ENCODE measurements around the gene SETDB2.

The SETDB2 gene

GRCh38 chr13:49539313-49539712, 95.2 kb downstream of the SETDB2 start:
- no peak overlapping the region for H3K18ac ChIP-seq (ENCODE audit: low read length)
- no peak overlapping the region for H2BK120ac ChIP-seq (ENCODE audit: low read depth, low read length)
- no peaks in the 10 kb centered on the region for H3K79me1 ChIP-seq (ENCODE audit: low read depth, low read length)
- no peak overlapping the region for H2BK12ac ChIP-seq (ENCODE audit: low read length)
- H3K27me3 ChIP-seq (ENCODE audit: control insufficient read depth in 3 of 3, insufficient read depth in 3 of 3, low read depth in 1 of 3, low read length in 3 of 3): no peaks in the 10 kb centered on the region
- WGBS, 2 donors (ENCODE audit: extremely low coverage in 2 of 2, insufficient read length in 2 of 2, insufficient replicate concordance in 1 of 2): no CpG with 5 or more reads among the region's 5 CpGs
- no peak overlapping the region for H2AK5ac ChIP-seq (ENCODE audit: low read depth, low read length)
- no peaks in the 10 kb centered on the region for H3K4me1 ChIP-seq (ENCODE audit: control insufficient read depth in 2 of 2, insufficient read depth in 1 of 2, low read depth in 1 of 2, low read length in 2 of 2)
- no peak overlapping the region for H3K4ac ChIP-seq (ENCODE audit: low read length)
- no peak overlapping the region for H4K8ac ChIP-seq (ENCODE audit: low read depth, low read length)
- peaks cover 7 to 67% of the 10 kb centered on the region in 2 donors for H3K36me3 ChIP-seq (replicated peaks in 1 of 2; ENCODE audit: control insufficient read depth in 2 of 2, insufficient read depth in 2 of 2, low read length in 2 of 2)
- H3K23ac ChIP-seq (ENCODE audit: low read depth, low read length, poor library complexity): no peak overlapping the region
- no peak overlapping the region for H3K4me2 ChIP-seq (ENCODE audit: insufficient read depth, low read length, poor library complexity, severe bottlenecking)
- H2BK5ac ChIP-seq (ENCODE audit: low read length): no peak overlapping the region
- H2BK15ac ChIP-seq (ENCODE audit: low read length): no peak overlapping the region
- no peak overlapping the region for H3K9ac ChIP-seq (ENCODE audit: low read depth, low read length, poor library complexity)
- H3K4me3 ChIP-seq (ENCODE audit: low read length in 2 of 2): no peak overlapping the region
- H4K91ac ChIP-seq (ENCODE audit: low read depth, low read length, poor library complexity): no peak overlapping the region
- no peak overlapping the region for H3K14ac ChIP-seq (ENCODE audit: low read length)
- no peak for DNase-seq (ENCODE audit: low spot score)
- no peak overlapping the region for H3K27ac ChIP-seq (replicated peaks; ENCODE audit: low read length)
- H2AFZ ChIP-seq (ENCODE audit: low read length): no peak overlapping the region
- no peaks in the 10 kb centered on the region for H3K9me3 ChIP-seq (replicated peaks in 1 of 2; ENCODE audit: control insufficient read depth in 2 of 2, insufficient read depth in 1 of 2, low read depth in 1 of 2, low read length in 2 of 2)

GRCh38 chr13:49539746-49540145, 95.7 kb downstream of the SETDB2 start:
- no peak overlapping the region for H4K8ac ChIP-seq (ENCODE audit: low read depth, low read length)
- H3K79me1 ChIP-seq (ENCODE audit: low read depth, low read length): no peaks in the 10 kb centered on the region
- no peak overlapping the region for H2BK12ac ChIP-seq (ENCODE audit: low read length)
- H3K27ac ChIP-seq (replicated peaks; ENCODE audit: low read length): no peak overlapping the region
- no peak for DNase-seq (ENCODE audit: low spot score)
- no peak overlapping the region for H2BK120ac ChIP-seq (ENCODE audit: low read depth, low read length)
- H2AFZ ChIP-seq (ENCODE audit: low read length): no peak overlapping the region
- H3K9ac ChIP-seq (ENCODE audit: low read depth, low read length, poor library complexity): no peak overlapping the region
- H2BK15ac ChIP-seq (ENCODE audit: low read length): no peak overlapping the region
- no peaks in the 10 kb centered on the region for H3K4me1 ChIP-seq (ENCODE audit: control insufficient read depth in 2 of 2, insufficient read depth in 1 of 2, low read depth in 1 of 2, low read length in 2 of 2)
- no peak overlapping the region for H3K4ac ChIP-seq (ENCODE audit: low read length)
- no peak overlapping the region for H2BK5ac ChIP-seq (ENCODE audit: low read length)
- no peak overlapping the region for H3K14ac ChIP-seq (ENCODE audit: low read length)
- WGBS, 2 donors (ENCODE audit: extremely low coverage in 2 of 2, insufficient read length in 2 of 2, insufficient replicate concordance in 1 of 2): no CpG with 5 or more reads among the region's 3 CpGs
- no peak overlapping the region for H4K91ac ChIP-seq (ENCODE audit: low read depth, low read length, poor library complexity)
- no peak overlapping the region for H3K18ac ChIP-seq (ENCODE audit: low read length)
- no peaks in the 10 kb centered on the region for H3K9me3 ChIP-seq (replicated peaks in 1 of 2; ENCODE audit: control insufficient read depth in 2 of 2, insufficient read depth in 1 of 2, low read depth in 1 of 2, low read length in 2 of 2)
- no peaks in the 10 kb centered on the region for H3K27me3 ChIP-seq (ENCODE audit: control insufficient read depth in 3 of 3, insufficient read depth in 3 of 3, low read depth in 1 of 3, low read length in 3 of 3)
- H3K4me3 ChIP-seq (ENCODE audit: low read length in 2 of 2): no peak overlapping the region
- no peak overlapping the region for H3K4me2 ChIP-seq (ENCODE audit: insufficient read depth, low read length, poor library complexity, severe bottlenecking)
- H2AK5ac ChIP-seq (ENCODE audit: low read depth, low read length): no peak overlapping the region
- H3K23ac ChIP-seq (ENCODE audit: low read depth, low read length, poor library complexity): no peak overlapping the region
- peaks cover 7 to 68% of the 10 kb centered on the region in 2 donors for H3K36me3 ChIP-seq (replicated peaks in 1 of 2; ENCODE audit: control insufficient read depth in 2 of 2, insufficient read depth in 2 of 2, low read length in 2 of 2)

GRCh38 chr13:49540552-49540951, 96.5 kb downstream of the SETDB2 start:
- Histone ChIP-seq H2BK12ac (ENCODE audit: low read length) (no peak overlapping the region), H2BK120ac (ENCODE audit: low read depth, low read length) (no peak overlapping the region), H3K4ac (ENCODE audit: low read length) (no peak overlapping the region), H3K36me3 (replicated peaks in 1 of 2; ENCODE audit: control insufficient read depth in 2 of 2, insufficient read depth in 2 of 2, low read length in 2 of 2) (peaks cover 6 to 76% of the 10 kb centered on the region in 2 donors), H3K14ac (ENCODE audit: low read length) (no peak overlapping the region), H3K23ac (ENCODE audit: low read depth, low read length, poor library complexity) (no peak overlapping the region), H4K91ac (ENCODE audit: low read depth, low read length, poor library complexity) (no peak overlapping the region), H2AFZ (ENCODE audit: low read length) (no peak overlapping the region), H3K18ac (ENCODE audit: low read length) (no peak overlapping the region), H3K4me2 (ENCODE audit: insufficient read depth, low read length, poor library complexity, severe bottlenecking) (peak overlapping the region; percentile 18), H2BK5ac (ENCODE audit: low read length) (no peak overlapping the region), H3K4me1 (ENCODE audit: control insufficient read depth in 2 of 2, insufficient read depth in 1 of 2, low read depth in 1 of 2, low read length in 2 of 2) (no peaks in the 10 kb centered on the region), H3K9me3 (replicated peaks in 1 of 2; ENCODE audit: control insufficient read depth in 2 of 2, insufficient read depth in 1 of 2, low read depth in 1 of 2, low read length in 2 of 2) (no peaks in the 10 kb centered on the region), H3K9ac (ENCODE audit: low read depth, low read length, poor library complexity) (no peak overlapping the region), H3K4me3 (ENCODE audit: low read length in 2 of 2) (no peak overlapping the region), H2BK15ac (ENCODE audit: low read length) (no peak overlapping the region), H4K8ac (ENCODE audit: low read depth, low read length) (no peak overlapping the region), H2AK5ac (ENCODE audit: low read depth, low read length) (no peak overlapping the region), H3K79me1 (ENCODE audit: low read depth, low read length) (no peaks in the 10 kb centered on the region), H3K27ac (replicated peaks; ENCODE audit: low read length) (no peak overlapping the region), H3K27me3 (ENCODE audit: control insufficient read depth in 3 of 3, insufficient read depth in 3 of 3, low read depth in 1 of 3, low read length in 3 of 3) (no peaks in the 10 kb centered on the region)
- WGBS, 2 donors (ENCODE audit: extremely low coverage in 2 of 2, insufficient read length in 2 of 2, insufficient replicate concordance in 1 of 2): no CpG with 5 or more reads among the region's 7 CpGs
- peak; percentile 35 for DNase-seq (ENCODE audit: low spot score)

GRCh38 chr13:49543656-49544055, 99.6 kb downstream of the SETDB2 start:
- Histone ChIP-seq H3K4me1 (ENCODE audit: control insufficient read depth in 2 of 2, insufficient read depth in 1 of 2, low read depth in 1 of 2, low read length in 2 of 2) (no peaks in the 10 kb centered on the region), H4K91ac (ENCODE audit: low read depth, low read length, poor library complexity) (no peak overlapping the region), H3K23ac (ENCODE audit: low read depth, low read length, poor library complexity) (no peak overlapping the region), H2BK12ac (ENCODE audit: low read length) (no peak overlapping the region), H2AK5ac (ENCODE audit: low read depth, low read length) (no peak overlapping the region), H3K18ac (ENCODE audit: low read length) (no peak overlapping the region), H3K36me3 (replicated peaks in 1 of 2; ENCODE audit: control insufficient read depth in 2 of 2, insufficient read depth in 2 of 2, low read length in 2 of 2) (peaks cover 4 to 93% of the 10 kb centered on the region in 2 donors), H3K14ac (ENCODE audit: low read length) (no peak overlapping the region), H3K4ac (ENCODE audit: low read length) (no peak overlapping the region), H2BK5ac (ENCODE audit: low read length) (no peak overlapping the region), H3K9ac (ENCODE audit: low read depth, low read length, poor library complexity) (no peak overlapping the region), H2AFZ (ENCODE audit: low read length) (no peak overlapping the region), H2BK15ac (ENCODE audit: low read length) (no peak overlapping the region), H3K4me3 (ENCODE audit: low read length in 2 of 2) (no peak overlapping the region), H4K8ac (ENCODE audit: low read depth, low read length) (no peak overlapping the region), H3K27me3 (ENCODE audit: control insufficient read depth in 3 of 3, insufficient read depth in 3 of 3, low read depth in 1 of 3, low read length in 3 of 3) (no peaks in the 10 kb centered on the region), H3K27ac (replicated peaks; ENCODE audit: low read length) (no peak overlapping the region), H2BK120ac (ENCODE audit: low read depth, low read length) (no peak overlapping the region), H3K9me3 (replicated peaks in 1 of 2; ENCODE audit: control insufficient read depth in 2 of 2, insufficient read depth in 1 of 2, low read depth in 1 of 2, low read length in 2 of 2) (no peaks in the 10 kb centered on the region), H3K79me1 (ENCODE audit: low read depth, low read length) (no peaks in the 10 kb centered on the region), H3K4me2 (ENCODE audit: insufficient read depth, low read length, poor library complexity, severe bottlenecking) (no peak overlapping the region)
- WGBS, 2 donors (ENCODE audit: extremely low coverage in 2 of 2, insufficient read length in 2 of 2, insufficient replicate concordance in 1 of 2): no CpG with 5 or more reads among the region's 3 CpGs
- DNase-seq (ENCODE audit: low spot score): no peak

All from neuronal stem cell (in vitro differentiated cells).